GM21576 (cell line): ENCODE measurements around the gene EIPR1.
A peak's percentile ranks its signal among the peaks of the same experiment; 100 is the strongest.

Source experiments
- ATAC-seq: cut with Tn5 transposase; IDR thresholded peaks from one replicate; pipeline ENCODE4 v1.9.1; 2021; ENCODE audit warnings: mild to moderate bottlenecking, moderate library complexity; ENCODE audit not compliant: unreplicated experiment

Gene EIPR1

DNA sequence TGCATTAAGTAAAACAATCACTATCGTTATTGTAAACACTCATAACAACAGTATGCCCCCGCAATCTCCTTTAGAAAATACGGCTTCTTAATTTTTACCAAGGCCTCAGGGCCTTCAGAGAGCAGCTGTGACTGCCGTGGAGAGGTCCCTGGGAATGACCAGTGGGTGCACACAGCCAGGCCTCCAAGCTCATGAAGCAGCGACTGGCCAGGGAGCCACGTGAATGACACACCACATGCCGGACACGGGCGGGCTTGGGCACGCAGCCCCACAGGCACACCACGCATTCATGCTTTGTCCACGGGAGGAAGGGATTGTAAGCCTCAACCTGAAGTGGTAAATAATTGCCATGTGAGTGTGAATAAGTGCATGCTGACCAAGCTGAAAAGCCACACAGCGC, 121.0 kb downstream of the EIPR1 start:
- no peak for ATAC-seq

DNA sequence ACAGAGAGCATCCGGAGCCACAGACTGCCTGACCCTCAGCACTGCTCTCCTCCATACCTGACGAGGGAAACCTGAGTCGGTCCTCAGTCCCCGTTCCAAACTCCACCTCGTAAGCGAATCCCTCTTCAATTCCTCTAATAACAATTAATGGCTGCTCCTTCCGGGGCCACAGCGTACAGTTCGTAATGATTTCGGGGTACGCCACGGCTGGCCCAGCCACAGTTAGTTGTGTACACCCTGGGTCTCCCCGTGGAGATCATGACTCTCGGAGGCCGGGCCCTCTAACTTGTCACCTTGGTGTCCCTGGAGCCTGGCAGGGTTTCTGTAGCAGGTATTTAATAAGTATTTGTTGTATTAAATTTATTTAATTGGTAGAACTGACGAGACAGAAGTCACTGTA, 121.5 kb downstream of the EIPR1 start:
- no peak for ATAC-seq

DNA sequence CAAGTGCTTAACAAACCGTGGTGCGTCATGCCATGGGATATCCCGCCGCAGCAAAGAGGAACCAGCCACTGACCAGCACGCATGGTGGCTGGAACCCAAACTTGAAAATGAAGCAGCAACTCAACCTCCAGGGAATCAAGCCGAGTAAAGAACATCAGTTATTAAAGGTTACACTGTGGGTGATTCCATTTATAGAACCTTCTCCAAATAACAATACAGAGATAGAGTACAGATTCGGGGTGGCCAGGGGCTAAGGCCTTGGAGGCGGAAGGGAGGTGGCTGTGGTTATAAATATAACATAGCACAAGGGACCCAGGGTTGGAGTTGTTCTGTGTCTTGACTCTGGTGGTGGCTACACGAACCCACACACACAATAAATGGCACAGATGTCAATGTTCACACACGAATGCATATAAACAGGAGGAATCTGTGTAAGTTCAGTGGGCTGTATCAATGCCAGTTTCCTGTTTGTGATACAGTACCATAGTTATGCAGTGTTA, 123.1 kb downstream of the EIPR1 start:
- ATAC-seq = peak; percentile 69

DNA sequence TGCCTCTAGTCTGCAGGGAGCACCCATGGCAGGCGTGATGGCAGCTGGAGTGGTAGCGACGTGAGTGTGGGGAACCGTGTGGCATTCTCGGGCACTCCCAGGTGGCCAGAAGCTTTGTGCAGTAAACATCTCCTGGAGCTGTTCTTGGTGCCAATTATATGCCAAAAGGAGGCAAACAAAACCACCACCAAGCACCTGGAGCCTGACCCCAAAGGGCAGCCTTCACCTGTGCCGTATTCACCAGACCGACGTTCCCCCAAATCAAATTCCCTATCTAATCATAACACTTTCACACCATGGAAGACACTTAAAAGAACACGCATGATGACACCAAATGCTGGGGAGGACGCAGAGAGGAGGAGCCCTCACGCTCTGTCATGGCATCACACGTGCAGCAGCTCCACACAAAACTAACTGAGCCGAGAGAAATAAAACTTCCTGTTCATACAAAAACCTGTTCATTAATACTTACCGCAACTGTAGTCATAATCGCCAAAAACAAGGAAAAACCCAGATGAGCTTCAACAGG, 123.6 kb downstream of the EIPR1 start:
- ATAC-seq = no peak

DNA sequence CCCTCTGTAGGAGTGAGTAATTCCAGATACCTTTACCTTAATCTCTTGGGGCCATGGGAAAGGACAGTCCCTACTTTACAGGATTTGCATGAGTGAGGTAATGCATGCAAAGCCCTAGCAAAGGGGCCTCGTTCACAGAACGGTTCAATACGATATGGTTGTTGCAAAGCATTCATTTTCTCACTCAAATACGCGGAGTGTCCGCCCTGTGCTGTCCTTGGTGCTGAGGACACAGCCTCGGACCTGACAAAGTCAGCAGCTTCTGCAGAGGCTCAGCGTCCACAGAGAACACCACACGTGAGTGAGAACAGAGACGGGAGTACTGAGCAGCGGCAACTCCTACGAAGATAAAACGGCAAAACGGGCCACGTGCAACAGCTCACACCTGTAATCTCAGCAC, 125.7 kb downstream of the EIPR1 start:
- no peak for ATAC-seq

DNA sequence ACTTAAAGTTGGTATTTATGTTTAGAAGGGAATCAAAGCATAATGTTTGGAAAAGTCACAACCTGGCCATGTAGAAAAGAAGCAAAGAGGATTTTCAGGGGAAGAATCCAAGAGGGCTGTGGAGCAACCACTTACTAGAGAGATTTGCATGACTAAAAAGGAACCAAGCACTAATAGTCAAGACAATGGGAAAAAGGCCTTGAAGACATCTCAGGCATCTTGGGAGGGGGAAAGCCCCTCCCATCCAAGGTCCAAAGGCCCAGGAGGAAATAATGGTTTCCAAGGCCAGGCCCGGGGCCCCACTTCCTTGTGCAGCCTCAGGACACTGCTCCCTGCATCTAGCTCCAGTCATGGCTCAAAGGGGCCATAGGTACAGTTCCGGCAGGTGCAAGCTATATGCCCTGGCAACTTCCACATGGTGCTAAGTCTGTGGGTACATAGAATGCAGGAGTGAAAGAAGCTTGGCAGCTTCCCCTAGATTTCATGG, 128.1 kb downstream of the EIPR1 start:
- no peak for ATAC-seq

DNA sequence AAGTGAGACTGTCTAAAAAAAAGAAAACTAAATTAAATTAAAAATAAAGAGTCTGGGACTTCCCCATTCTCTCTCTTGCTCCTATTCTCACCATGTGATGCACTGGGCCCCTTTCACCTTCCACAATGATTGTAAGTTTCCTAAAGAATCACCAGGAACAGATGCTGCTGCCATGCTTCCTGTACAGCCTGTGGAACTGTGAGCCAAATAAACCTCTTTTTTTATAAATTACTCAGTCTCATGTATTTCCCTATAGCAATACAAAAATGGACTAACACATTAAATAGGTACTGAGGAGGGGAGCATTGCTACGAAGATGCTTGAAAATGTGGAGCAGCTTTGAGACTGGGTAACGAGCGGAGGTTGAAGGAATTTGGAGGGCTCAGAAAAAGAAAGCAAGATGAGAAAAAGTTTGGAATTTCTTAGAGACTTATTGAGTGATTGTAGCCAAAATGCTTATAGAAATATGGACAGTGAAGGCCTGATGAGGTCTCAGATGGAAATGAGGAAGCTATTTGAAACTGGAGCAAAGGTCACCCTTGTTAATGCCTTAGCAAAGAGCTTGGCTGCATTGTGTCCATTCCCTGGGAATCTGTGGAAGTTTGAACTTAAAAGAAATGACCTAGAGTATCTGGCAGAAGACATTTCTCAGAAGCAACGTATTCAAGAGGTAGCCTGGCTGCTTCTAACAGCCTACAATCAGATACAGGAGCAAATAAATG, 128.7 kb downstream of the EIPR1 start:
- no peak for ATAC-seq

DNA sequence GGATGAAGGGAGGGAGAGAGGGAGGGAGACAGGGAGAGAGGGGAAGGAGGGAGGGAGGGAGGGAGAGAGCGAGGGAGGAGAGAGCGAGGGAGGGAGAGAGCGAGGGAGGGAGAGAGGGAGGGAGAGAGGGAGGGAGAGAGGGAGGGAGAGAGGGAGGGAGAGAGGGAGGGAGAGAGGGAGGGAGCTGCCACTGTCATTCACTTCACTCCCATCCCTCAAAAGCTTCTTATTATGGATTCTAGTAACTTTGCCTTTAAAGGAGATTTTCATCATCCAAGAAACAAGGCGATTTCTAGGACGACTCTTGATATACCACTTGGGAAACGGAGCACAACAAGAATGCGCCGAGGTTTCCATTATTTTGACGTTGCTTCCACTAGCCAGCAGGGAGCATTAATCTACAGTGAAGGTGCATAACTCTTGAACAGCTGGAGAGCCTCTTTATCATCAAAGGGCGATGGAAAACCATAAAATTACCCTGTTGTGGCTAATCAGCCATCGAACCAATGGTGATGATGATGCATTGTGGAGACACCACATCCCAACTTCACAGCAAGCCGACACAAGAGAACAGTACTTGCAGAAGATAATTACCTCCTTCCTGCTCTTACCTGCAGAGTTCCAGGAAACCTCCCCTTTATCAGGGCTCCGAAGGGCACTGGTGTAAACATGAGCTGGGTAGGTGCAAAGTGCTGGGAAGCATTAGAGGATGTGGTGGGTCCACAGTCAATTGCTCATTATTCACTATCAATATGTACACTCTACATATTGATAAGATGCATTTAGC, 130.5 kb downstream of the EIPR1 start:
- no peak for ATAC-seq

DNA sequence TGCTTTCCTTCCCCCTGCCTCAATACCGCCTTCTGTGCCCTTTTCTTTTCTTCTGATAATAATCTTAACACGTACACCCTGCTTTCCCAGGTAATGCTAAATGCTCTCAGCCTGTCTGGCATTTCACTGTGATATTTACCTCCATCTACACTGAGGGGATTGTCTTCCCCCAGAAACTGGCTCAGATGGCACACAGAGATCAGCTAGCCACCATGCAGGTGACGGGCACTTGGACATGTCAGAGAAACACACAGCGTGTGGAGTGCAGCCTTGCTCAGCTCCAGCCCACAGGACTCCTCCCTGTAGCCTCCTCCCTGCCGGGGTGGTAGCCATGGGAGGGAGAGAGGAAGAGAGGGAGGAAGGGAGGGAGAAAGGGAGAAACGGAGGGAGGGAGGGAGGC, 131.2 kb downstream of the EIPR1 start:
- ATAC-seq = no peak

DNA sequence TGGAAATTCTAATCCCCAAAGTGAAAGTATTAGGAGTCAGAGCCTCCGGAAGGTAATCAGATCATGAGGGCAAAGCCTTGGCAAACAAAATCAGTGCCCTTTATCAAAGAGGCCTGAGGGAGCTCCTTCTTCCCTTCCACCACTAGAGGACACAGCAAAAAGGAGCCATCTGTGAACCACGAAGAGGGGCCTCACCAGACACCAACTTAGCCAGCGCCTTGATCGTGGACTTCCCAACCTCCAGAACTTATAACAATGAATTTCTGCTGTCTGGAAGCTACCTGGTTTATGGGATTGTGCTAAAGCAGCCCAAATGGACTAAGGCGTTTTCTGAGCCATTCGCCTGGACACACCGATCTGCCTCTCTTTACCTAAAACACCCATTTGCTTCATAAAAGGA, 133.1 kb downstream of the EIPR1 start:
- ATAC-seq = no peak

DNA sequence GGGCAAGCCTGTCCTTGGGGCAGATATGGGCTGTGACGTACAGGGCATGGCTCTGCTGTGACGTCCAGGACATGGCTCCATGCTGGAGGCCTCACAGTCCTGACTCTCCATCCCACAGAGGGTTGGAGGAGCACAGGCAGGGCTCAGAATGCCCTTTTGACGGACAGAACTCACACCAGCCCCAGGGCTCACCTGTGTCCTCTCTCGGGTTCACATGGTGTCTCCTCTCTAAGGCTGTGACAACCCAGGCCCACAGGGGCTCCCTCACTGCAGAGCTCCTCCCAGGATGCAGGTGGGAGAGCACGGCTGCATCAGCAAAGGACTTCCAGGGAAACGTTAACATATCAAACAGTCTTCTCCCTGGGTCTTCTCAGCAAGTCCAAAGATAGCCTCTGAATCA, 133.8 kb downstream of the EIPR1 start:
- no peak for ATAC-seq

DNA sequence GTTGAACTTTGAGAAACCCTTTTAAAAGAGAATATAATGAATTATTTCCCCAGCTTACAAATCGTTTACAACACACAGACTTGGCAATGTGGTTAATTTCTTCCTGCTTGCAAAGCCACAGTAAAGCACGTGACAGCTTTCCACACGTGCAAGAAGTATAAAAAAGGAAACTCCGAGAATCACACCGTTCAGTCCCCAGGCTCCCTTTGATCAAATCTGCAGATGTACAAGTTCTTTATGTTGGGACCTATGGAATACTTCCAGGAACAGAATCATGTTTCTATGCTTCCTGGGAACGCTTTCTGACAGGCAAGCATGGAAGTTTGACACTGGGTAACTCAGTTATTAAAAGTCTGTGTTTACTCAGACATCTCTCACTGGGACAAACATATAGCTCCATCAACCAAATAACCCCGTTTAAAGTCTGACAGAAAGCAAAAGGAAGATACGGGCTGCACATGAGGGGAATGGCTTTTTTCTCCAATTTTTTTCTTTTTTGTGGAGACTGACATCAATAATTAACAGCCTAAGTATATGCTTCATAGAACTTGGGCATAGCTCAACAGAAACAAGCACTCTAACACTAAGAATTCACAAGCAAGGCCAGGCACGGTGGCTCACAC, 134.8 kb downstream of the EIPR1 start:
- ATAC-seq = peak; percentile 67

DNA sequence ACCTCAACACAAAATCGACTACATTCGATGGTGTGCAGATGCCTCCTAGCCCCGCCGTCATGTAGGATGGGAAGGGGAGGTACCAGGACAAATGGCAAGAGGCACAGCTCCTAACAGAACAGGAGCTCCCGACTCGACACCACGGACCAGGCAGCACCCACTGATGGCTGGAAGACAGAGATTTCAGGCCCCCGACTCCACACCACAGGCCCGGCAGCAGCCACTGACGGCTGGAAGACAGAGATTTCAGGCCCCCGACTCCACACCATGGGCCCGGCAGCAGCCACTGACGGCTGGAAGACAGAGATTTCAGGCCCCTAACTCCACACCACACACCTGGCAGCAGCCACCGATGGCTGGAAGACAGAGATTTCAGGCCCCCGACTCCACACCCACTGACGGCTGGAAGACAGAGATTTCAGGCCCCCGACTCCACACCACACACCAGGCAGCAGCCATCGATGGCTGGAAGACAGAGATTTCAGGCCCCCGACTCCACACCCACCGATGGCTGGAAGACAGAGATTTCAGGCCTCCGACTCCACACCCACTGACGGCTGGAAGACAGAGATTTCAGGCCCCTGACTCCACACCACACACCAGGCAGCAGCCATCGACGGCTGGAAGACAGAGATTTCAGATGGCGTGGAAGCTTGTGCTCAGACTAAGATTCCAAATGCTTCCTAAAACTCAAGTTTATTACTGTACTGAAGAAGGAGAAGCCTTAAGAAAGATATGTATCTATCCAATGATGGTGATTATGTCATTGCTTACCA, 135.5 kb downstream of the EIPR1 start:
- ATAC-seq = peak; percentile 4

DNA sequence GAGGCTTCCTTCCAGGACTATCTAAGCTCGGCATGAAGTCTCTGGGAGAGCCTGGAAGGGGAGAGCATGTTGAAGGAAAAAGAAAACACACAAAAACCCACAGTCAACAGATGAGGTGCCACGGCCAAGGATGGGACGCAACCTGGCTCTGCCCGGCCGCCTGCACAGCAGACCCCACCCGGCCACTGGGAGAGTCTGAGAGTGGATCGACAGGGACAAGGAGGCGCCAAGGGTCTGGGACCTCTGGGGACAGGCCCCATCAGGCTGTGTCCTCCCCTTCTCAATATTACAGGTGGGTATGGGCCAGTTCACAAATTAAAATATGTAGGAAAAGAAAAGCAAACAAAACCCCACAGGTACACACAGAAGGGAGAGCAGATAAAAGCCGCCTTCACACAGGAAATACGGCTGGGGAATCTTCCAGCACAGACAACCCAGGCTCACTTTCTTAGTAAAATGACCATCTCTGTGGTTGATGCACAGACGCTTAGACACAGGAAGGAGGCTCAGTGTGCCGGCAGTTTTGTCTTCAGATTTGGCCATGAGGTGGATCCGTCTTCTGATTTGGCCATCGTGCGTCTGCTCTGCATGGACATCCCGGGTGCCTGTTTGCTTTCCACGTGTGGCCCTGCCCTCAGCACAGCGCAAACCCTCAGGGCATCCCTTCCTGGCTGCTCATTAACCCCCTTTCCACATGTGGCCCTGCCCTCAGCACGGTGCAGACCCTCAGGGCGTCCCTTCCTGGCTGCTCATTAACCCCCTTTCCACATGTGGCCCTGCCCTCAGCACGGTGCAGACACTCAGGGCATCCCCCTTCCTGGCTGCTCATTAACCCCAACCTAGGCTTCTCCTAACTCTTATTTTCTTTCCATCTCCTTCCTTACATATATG, 138.4 kb downstream of the EIPR1 start:
- ATAC-seq = peak; percentile 75

DNA sequence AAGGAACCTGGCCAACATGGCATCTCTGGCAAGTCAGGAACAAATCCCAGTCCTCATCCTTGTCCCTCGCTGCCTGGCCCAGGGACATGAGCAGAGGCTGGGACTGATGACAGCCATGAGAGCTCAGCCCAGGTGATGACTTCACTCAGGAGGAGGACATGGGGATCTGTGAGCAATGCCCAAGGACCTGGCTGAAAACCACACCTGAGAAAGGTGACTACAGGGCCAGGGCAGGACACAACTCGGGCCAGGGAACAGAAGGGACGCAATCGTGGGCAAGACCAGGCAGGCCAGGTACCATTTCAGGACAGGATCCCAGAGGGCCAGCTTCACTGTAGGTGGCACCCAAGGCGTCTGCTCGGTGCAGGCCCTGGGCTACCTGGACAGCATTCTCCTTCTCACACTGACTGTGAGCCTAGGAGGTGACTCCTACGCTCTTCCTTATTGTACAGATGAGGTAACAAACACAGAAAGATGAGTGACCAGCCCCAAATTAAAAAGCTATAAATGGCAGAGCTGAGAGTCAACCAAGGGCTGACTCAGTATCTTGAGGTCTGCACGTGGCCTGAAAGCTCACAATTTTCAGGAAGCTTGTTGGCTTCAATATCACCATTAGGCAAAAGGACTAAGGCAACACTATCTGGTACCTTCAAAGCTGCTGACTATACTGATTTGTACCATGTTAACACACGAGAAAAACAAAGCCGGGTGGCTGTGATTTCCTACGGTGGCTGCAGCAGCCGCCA, 141.1 kb downstream of the EIPR1 start:
- ATAC-seq = no peak

DNA sequence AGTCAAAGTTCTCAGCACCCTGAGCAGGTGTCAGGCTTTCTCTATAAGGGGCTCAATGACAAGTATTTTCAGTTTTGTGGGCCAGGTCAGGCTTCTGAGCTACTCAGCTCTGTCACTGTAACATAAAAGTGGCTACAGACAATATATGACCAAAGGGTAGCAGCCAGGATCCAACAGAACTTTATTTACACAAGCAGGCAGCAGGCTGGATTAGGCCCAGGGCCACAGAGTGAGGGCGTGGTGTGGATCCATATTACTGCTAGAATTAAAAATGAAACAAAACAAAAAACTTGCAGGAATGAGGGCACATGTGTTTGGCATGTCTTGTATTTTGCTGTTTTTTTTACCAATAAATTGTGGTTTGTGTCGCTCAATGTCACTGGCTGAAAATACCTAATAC, 143.7 kb downstream of the EIPR1 start:
- no peak for ATAC-seq

DNA sequence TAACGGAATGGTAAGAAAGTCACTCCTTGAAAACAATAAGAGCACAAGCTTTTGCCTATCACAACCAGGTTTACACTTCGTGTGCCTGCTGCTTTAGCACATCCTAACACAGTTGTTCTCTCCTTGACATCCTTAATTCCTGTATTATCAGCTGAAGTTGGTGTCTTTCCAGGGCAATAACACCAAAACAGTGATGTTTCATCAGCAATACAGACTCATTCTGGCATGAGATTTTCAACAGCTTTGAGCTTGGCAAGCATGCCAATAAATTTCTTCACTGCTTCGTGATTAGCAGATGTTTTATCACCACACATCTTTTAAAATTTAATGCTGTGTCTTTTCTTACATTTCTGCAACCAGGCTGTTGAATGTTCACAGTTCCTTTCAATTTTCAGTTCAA, 148.4 kb downstream of the EIPR1 start:
- ATAC-seq = no peak

DNA sequence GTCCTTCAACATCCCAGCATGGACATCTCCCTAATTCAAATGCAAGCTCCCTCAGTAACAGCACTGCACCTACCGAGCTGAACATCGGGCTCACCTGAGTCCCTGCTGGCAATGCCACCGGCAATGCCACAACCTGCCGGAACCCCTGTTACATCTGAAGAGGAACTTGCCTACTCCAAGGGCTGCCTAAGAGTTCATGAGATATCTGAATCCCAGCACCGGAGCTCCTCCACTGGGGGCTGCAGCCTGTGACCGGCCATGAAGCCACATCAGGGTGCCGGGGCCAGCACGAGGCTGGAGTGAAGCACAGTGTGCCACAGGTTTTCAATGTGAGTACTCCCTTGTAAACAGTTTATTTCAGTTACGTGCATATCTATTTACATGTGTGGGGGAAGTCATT, 152.9 kb downstream of the EIPR1 start:
- no peak for ATAC-seq
